Kidney (tissue), 14 donors: ENCODE measurements around the gene ZNF580. TPM values are rescaled to one million over a fixed set of nuclear protein-coding genes. Genes with fewer than 3 reads are reported as not detected.
A peak's percentile ranks its signal among the peaks of the same experiment; 100 is the strongest.

ENCODE experiments used
- DNase-seq, 5 donors: peaks; one replicate each; pipeline ENCODE4 v3.0.0-alpha.2; 2013 to 2020
- FAIRE-seq: peaks from 2 replicates; lab custom pipeline; 2012; peaks lifted over from hg19 to GRCh38; lab: Jason Lieb, UNC
- H3K27ac ChIP-seq, 2 donors: one replicate each; pipeline ENCODE4 v1.7.0; 2013; ENCODE audit warnings: low read depth in 2 of 2, low read length in 2 of 2, inconsistent platforms in 1 of 2
- H3K27me3 ChIP-seq: one replicate; pipeline ENCODE4 v1.7.1; 2013; ENCODE audit warnings: low read length, inconsistent platforms; ENCODE audit not compliant: control insufficient read depth, insufficient read depth
- H3K36me3 ChIP-seq, 3 donors: one replicate each; pipeline versions ENCODE4 v1.7.0 to v1.7.1; 2013; ENCODE audit warnings: low read length in 3 of 3, control low read depth in 1 of 3, inconsistent platforms in 1 of 3; ENCODE audit not compliant: insufficient read depth in 3 of 3, control insufficient read depth in 2 of 3
- H3K4me1 ChIP-seq, 3 donors: one replicate each; pipeline versions ENCODE4 v1.7.0 to v1.7.1; 2013; ENCODE audit warnings: low read length in 3 of 3, inconsistent platforms in 1 of 3, low read depth in 1 of 3; ENCODE audit not compliant: control insufficient read depth in 2 of 3, insufficient read depth in 2 of 3
- H3K4me3 ChIP-seq, 3 donors: one replicate each; pipeline versions ENCODE4 v1.7.0 to v1.8.1; 2013; ENCODE audit warnings: low read length in 3 of 3, control low read depth in 1 of 3, inconsistent platforms in 1 of 3
- H3K9ac ChIP-seq, 3 donors: one replicate each; pipeline versions ENCODE4 v1.7.0 to v1.7.1; 2013; ENCODE audit warnings: low read length in 3 of 3, control low read depth in 1 of 3, inconsistent platforms in 1 of 3
- H3K9me3 ChIP-seq, 3 donors: one replicate each; pipeline versions ENCODE4 v1.7.0 to v1.7.1; 2013; ENCODE audit warnings: low read length in 3 of 3, control low read depth in 1 of 3, inconsistent platforms in 1 of 3; ENCODE audit not compliant: control insufficient read depth in 2 of 3, insufficient read depth in 1 of 3
- intact Hi-C: fragments of 100-400 bp; cut with DNase I; formaldehyde crosslinking; loops from one replicate; pipeline ENCODE4 v1.11.1; 2022
- polyA plus RNA-seq: library from polyadenylated mRNA; stranded (reverse); fragments of 350-450 nt; fragmentation: Illumina TruSeq; extraction: RNeasy Lipid Tissue Mini Kit (QIAGEN cat#74804); gene quantifications from one replicate; pipeline ENCODE4 v1.2.3, GENCODE V29; 2014; ENCODE audit warnings: low read depth, low replicate concordance; ENCODE audit not compliant: insufficient read depth
- total RNA-seq: library from RNA; stranded (reverse); fragmentation: NEBNext Ultra II Directional; extraction: Animal tissue kit (Norgen Biotek cat#: 25700); gene quantifications from one replicate; pipeline ENCODE4 v1.2.1, GENCODE V29; 2021
- TF ChIP-seq, protein P1 (sequence below): IDR thresholded peaks from 3 replicates; pipeline ENCODE4 v1.5.1; 2012; ENCODE audit warnings: mild to moderate bottlenecking, moderate library complexity, borderline replicate concordance; ENCODE audit not compliant: insufficient read depth; ENCODE audit errors: extremely low read depth
- donor health status: control.
- donor health status: control.
- donor health status: control.
- donor health status: control.
- donor health status: control.
- donor health status: DM: yes; HTN: yes; CAD: no.
- donor health status: Normal renal cell carcinoma (clear cell type).

ZNF580 gene
- total and polyA plus RNA-seq, 2 donors from 2014 or later: 47.0 to 56.8 TPM

- TF ChIP-seq, protein P1, sequence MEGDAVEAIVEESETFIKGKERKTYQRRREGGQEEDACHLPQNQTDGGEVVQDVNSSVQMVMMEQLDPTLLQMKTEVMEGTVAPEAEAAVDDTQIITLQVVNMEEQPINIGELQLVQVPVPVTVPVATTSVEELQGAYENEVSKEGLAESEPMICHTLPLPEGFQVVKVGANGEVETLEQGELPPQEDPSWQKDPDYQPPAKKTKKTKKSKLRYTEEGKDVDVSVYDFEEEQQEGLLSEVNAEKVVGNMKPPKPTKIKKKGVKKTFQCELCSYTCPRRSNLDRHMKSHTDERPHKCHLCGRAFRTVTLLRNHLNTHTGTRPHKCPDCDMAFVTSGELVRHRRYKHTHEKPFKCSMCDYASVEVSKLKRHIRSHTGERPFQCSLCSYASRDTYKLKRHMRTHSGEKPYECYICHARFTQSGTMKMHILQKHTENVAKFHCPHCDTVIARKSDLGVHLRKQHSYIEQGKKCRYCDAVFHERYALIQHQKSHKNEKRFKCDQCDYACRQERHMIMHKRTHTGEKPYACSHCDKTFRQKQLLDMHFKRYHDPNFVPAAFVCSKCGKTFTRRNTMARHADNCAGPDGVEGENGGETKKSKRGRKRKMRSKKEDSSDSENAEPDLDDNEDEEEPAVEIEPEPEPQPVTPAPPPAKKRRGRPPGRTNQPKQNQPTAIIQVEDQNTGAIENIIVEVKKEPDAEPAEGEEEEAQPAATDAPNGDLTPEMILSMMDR: no peak
- Histone ChIP-seq H3K4me1 (peaks cover 0 to 54% (median 40%) of the 10 kb centered on the region in 3 donors), H3K9ac (peak overlapping the region in 2 of 3 donors; percentile 38 to 92), H3K4me3 (peak overlapping the region in 2 of 3 donors; percentile 97 to 98), H3K27ac (peak overlapping the region in 1 of 2 donors; percentile 15), H3K36me3 (peaks cover 2 to 15% (median 15%) of the 10 kb centered on the region in 3 donors), H3K27me3 (no peaks in the 10 kb centered on the region), H3K9me3 (no peaks in the 10 kb centered on the region)
- intact Hi-C loops: no loop called here
- DNase-seq: no peak
- FAIRE-seq: no peak
Measured at GRCh38 chr19:55676383-55676782, 35.6 kb downstream of the ZNF580 start.

- H3K27ac ChIP-seq: peak overlapping the region in 1 of 2 donors; percentile 57
- H3K4me1 ChIP-seq: peaks cover 0 to 56% (median 45%) of the 10 kb centered on the region in 3 donors
- H3K9ac ChIP-seq: peak overlapping the region in 2 of 3 donors; percentile 38 to 39
- H3K9me3 ChIP-seq: no peaks in the 10 kb centered on the region
- intact Hi-C loops: no loop called here
- no peaks in the 10 kb centered on the region for H3K27me3 ChIP-seq
- DNase-seq (peak in 1 of 5 donors; percentile 25), FAIRE-seq (no peak)
- TF ChIP-seq, protein P1: no peak
- H3K4me3 ChIP-seq: peak overlapping the region in 2 of 3 donors; percentile 97 to 98
- peaks cover 2 to 15% (median 15%) of the 10 kb centered on the region in 3 donors for H3K36me3 ChIP-seq
Measured at GRCh38 chr19:55676889-55677505, 36.2 kb downstream of the ZNF580 start.

GRCh38 chr19:55677572-55678028 lies 36.8 kb downstream of the ZNF580 start:
- Histone ChIP-seq H3K9me3 (no peaks in the 10 kb centered on the region), H3K9ac (peak overlapping the region in 1 of 3 donors; percentile 20), H3K27ac (peak overlapping the region; percentile 25 to 57), H3K4me1 (peaks cover 0 to 60% (median 49%) of the 10 kb centered on the region in 3 donors), H3K27me3 (no peaks in the 10 kb centered on the region), H3K4me3 (peak overlapping the region in 2 of 3 donors; percentile 97 to 98), H3K36me3 (peaks cover 2 to 17% (median 15%) of the 10 kb centered on the region in 3 donors)
- no peak for FAIRE-seq
- TF ChIP-seq, protein P1: no peak
- DNase-seq: peak in 1 of 5 donors; percentile 53
- intact Hi-C loops: no loop called here
